ENCODE measurements around the gene FGF12.

GRCh38 chr3:192216067-192216466 is 511.3 kb downstream of the FGF12 start:
- no peak for TF ChIP-seq CTCF (IDR thresholded peaks at IDR 0.05; ENCODE audit: insufficient read depth, low read length, poor library complexity, severe bottlenecking)
- no peak for TF ChIP-seq EZH2phosphoT487 (conservative IDR thresholded peaks at IDR 0.05; ENCODE audit: low read length)

All from SU-DHL-6 (cell line).